Measurements from ENCODE around the gene ANXA6.

- TF ChIP-seq RAD21 (IDR thresholded peaks at IDR 0.05; ENCODE audit: low read length) = no peak
- TF ChIP-seq, protein P1, sequence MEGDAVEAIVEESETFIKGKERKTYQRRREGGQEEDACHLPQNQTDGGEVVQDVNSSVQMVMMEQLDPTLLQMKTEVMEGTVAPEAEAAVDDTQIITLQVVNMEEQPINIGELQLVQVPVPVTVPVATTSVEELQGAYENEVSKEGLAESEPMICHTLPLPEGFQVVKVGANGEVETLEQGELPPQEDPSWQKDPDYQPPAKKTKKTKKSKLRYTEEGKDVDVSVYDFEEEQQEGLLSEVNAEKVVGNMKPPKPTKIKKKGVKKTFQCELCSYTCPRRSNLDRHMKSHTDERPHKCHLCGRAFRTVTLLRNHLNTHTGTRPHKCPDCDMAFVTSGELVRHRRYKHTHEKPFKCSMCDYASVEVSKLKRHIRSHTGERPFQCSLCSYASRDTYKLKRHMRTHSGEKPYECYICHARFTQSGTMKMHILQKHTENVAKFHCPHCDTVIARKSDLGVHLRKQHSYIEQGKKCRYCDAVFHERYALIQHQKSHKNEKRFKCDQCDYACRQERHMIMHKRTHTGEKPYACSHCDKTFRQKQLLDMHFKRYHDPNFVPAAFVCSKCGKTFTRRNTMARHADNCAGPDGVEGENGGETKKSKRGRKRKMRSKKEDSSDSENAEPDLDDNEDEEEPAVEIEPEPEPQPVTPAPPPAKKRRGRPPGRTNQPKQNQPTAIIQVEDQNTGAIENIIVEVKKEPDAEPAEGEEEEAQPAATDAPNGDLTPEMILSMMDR (IDR thresholded peaks at IDR 0.05) = no peak
- TF ChIP-seq MEF2A (IDR thresholded peaks at IDR 0.05; ENCODE audit: borderline replicate concordance, low read depth) = no peak
- TF ChIP-seq USF1 (IDR thresholded peaks at IDR 0.05; ENCODE audit: borderline replicate concordance, low read depth) = no peak
- TF ChIP-seq RXRA (IDR thresholded peaks at IDR 0.05; ENCODE audit: borderline replicate concordance, low read depth) = no peak
Measured at GRCh38 chr5:151154931-151155774, 2.4 kb downstream of the ANXA6 start.

Measured in SK-N-SH (cell line).